C4-2B (cell line): ENCODE measurements around the gene FAU.

Experiments used
- ZFX ChIP-seq: fragments of 450-650 bp; IDR thresholded peaks from 2 replicates; pipeline ENCODE4 v1.6.1; 2017
- TF ChIP-seq, protein P1 (sequence below): fragments of 450-650 bp; conservative IDR thresholded peaks from 2 replicates; pipeline ENCODE4 v1.5.1; 2017; ENCODE audit warnings: mild to moderate bottlenecking

- TF ChIP-seq, protein P1, sequence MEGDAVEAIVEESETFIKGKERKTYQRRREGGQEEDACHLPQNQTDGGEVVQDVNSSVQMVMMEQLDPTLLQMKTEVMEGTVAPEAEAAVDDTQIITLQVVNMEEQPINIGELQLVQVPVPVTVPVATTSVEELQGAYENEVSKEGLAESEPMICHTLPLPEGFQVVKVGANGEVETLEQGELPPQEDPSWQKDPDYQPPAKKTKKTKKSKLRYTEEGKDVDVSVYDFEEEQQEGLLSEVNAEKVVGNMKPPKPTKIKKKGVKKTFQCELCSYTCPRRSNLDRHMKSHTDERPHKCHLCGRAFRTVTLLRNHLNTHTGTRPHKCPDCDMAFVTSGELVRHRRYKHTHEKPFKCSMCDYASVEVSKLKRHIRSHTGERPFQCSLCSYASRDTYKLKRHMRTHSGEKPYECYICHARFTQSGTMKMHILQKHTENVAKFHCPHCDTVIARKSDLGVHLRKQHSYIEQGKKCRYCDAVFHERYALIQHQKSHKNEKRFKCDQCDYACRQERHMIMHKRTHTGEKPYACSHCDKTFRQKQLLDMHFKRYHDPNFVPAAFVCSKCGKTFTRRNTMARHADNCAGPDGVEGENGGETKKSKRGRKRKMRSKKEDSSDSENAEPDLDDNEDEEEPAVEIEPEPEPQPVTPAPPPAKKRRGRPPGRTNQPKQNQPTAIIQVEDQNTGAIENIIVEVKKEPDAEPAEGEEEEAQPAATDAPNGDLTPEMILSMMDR, result no peak
- no peak for TF ChIP-seq ZFX
Observed at GRCh38 chr11:65084598-65085375, 37.1 kb downstream of the FAU start.
